Astrocyte (in vitro differentiated cells and primary cell): ENCODE data around the gene TEPSIN. TPM values are rescaled to one million over a fixed set of nuclear protein-coding genes. Genes with fewer than 3 reads are reported as not detected.

ENCODE experiments used
- DNase-seq: peaks from one replicate; pipeline ENCODE4 v3.0.0-alpha.2; 2010; ENCODE audit warnings: low read depth
- FAIRE-seq: peaks from 2 replicates; lab custom pipeline; 2011; peaks lifted over from hg19 to GRCh38; lab: Jason Lieb, UNC
- H2AFZ ChIP-seq: 2 replicates; pipeline ENCODE4 v1.6.0; 2012; ENCODE audit warnings: low read depth, low read length, inconsistent platforms
- H3K27ac ChIP-seq: 2 replicates; pipeline ENCODE4 v1.5.1; 2011; ENCODE audit warnings: low read depth, low read length, inconsistent platforms
- H3K27me3 ChIP-seq: 2 replicates; pipeline ENCODE4 v1.6.0; 2011; ENCODE audit warnings: low read length, inconsistent platforms; ENCODE audit not compliant: insufficient read depth
- H3K36me3 ChIP-seq: 2 replicates; pipeline ENCODE4 v1.5.1; 2011; ENCODE audit warnings: low read length, inconsistent platforms; ENCODE audit not compliant: insufficient read depth
- H3K4me1 ChIP-seq: 2 replicates; pipeline ENCODE4 v1.5.1; 2011; ENCODE audit warnings: low read length, inconsistent platforms; ENCODE audit not compliant: insufficient read depth
- H3K4me2 ChIP-seq: 2 replicates; pipeline ENCODE4 v1.6.0; 2012; ENCODE audit warnings: low read length, inconsistent platforms
- H3K4me3 ChIP-seq: 2 replicates; pipeline ENCODE4 v1.5.1; 2011; ENCODE audit warnings: low read depth, mild to moderate bottlenecking, low read length, inconsistent platforms; ENCODE audit not compliant: insufficient read depth
- H3K79me2 ChIP-seq: 2 replicates; pipeline ENCODE4 v1.6.0; 2012; ENCODE audit warnings: mild to moderate bottlenecking, low read length, inconsistent platforms; ENCODE audit not compliant: insufficient read depth
- H3K9ac ChIP-seq: 2 replicates; pipeline ENCODE4 v1.6.0; 2012; ENCODE audit warnings: mild to moderate bottlenecking, low read length, inconsistent platforms
- H3K9me3 ChIP-seq: 2 replicates; pipeline ENCODE4 v1.5.1; 2012; ENCODE audit warnings: low read depth, mild to moderate bottlenecking, low read length, inconsistent platforms; ENCODE audit not compliant: insufficient read depth
- H4K20me1 ChIP-seq: 2 replicates; pipeline ENCODE4 v1.6.0; 2012; ENCODE audit warnings: low read length, inconsistent platforms; ENCODE audit not compliant: insufficient read depth
- H3K27ac Mint-ChIP-seq: one replicate; pipeline ENCODE4 v1.8.0; 2021; ENCODE audit warnings: mild to moderate bottlenecking, mixed read lengths; ENCODE audit not compliant: unreplicated experiment
- H3K27me3 Mint-ChIP-seq: one replicate; pipeline ENCODE4 v1.8.0; 2021; ENCODE audit warnings: low read depth, mixed read lengths; ENCODE audit not compliant: unreplicated experiment
- H3K36me3 Mint-ChIP-seq: one replicate; pipeline ENCODE4 v1.8.0; 2021; ENCODE audit warnings: low read depth, mixed read lengths; ENCODE audit not compliant: unreplicated experiment
- H3K4me1 Mint-ChIP-seq: one replicate; pipeline ENCODE4 v1.8.0; 2021; ENCODE audit warnings: low read depth, mixed read lengths; ENCODE audit not compliant: unreplicated experiment
- H3K4me3 Mint-ChIP-seq: one replicate; pipeline ENCODE4 v1.8.0; 2021; ENCODE audit warnings: mild to moderate bottlenecking, moderate library complexity, mixed read lengths; ENCODE audit not compliant: unreplicated experiment
- H3K9me3 Mint-ChIP-seq: one replicate; pipeline ENCODE4 v1.8.0; 2021; ENCODE audit warnings: mild to moderate bottlenecking, mixed read lengths; ENCODE audit not compliant: unreplicated experiment
- CTCF ChIP-seq: IDR thresholded peaks from 2 replicates; pipeline ENCODE4 v1.5.1; 2011; ENCODE audit warnings: low read depth, mild to moderate bottlenecking, inconsistent platforms, low read length, moderate library complexity; ENCODE audit not compliant: insufficient read depth
- EZH2 ChIP-seq: IDR thresholded peaks from 2 replicates; pipeline ENCODE4 v1.6.1; 2012; ENCODE audit warnings: mild to moderate bottlenecking, low read length, inconsistent platforms; ENCODE audit not compliant: insufficient read depth
- total RNA-seq: library from RNA; stranded (reverse); gene quantifications from 2 replicates; pipeline ENCODE4 v1.2.1, GENCODE V29; 2021

TEPSIN gene
- total RNA-seq, 1 donor from 2014 or later = 26.4 TPM

GRCh38 chr17:81252326-81252986 lies 13.6 kb upstream of the TEPSIN start:
- TF ChIP-seq EZH2 = no peak
- no peak for TF ChIP-seq CTCF
- Mint-ChIP-seq H3K9me3 (peaks cover 2% of the 10 kb centered on the region), H3K27ac (no peak overlapping the region), H3K36me3 (peaks cover 11% of the 10 kb centered on the region), H3K4me3 (no peak overlapping the region), H3K4me1 (peaks cover 4% of the 10 kb centered on the region), H3K27me3 (peaks cover 2% of the 10 kb centered on the region)
- Histone ChIP-seq H3K4me1 (peaks cover 15% of the 10 kb centered on the region), H3K9me3 (no peaks in the 10 kb centered on the region), H3K27me3 (no peaks in the 10 kb centered on the region), H3K36me3 (no peaks in the 10 kb centered on the region), H3K79me2 (peaks cover 8% of the 10 kb centered on the region), H2AFZ (no peak overlapping the region), H3K4me3 (no peak overlapping the region), H3K27ac (no peak overlapping the region), H4K20me1 (peaks cover 52% of the 10 kb centered on the region), H3K9ac (no peak overlapping the region), H3K4me2 (no peak overlapping the region)
- no peak for DNase-seq
- no peak for FAIRE-seq

- Mint-ChIP-seq H3K4me3 (no peak overlapping the region), H3K9me3 (peaks cover 2% of the 10 kb centered on the region), H3K36me3 (peaks cover 10% of the 10 kb centered on the region), H3K27me3 (no peaks in the 10 kb centered on the region), H3K4me1 (peaks cover 2% of the 10 kb centered on the region), H3K27ac (no peak overlapping the region)
- peaks cover 15% of the 10 kb centered on the region for H3K4me1 ChIP-seq
- no peak overlapping the region for H3K27ac ChIP-seq
- no peak overlapping the region for H2AFZ ChIP-seq
- H3K4me2 ChIP-seq = no peak overlapping the region
- DNase-seq = no peak
- FAIRE-seq = no peak
- H3K36me3 ChIP-seq = no peaks in the 10 kb centered on the region
- no peaks in the 10 kb centered on the region for H3K27me3 ChIP-seq
- H4K20me1 ChIP-seq = peaks cover 53% of the 10 kb centered on the region
- peaks cover 8% of the 10 kb centered on the region for H3K79me2 ChIP-seq
- no peaks in the 10 kb centered on the region for H3K9me3 ChIP-seq
- H3K4me3 ChIP-seq = no peak overlapping the region
- H3K9ac ChIP-seq = no peak overlapping the region
- no peak for TF ChIP-seq EZH2
- no peak for TF ChIP-seq CTCF
Observed at GRCh38 chr17:81251709-81252301, 12.9 kb upstream of the TEPSIN start.

- TF ChIP-seq CTCF (no peak), EZH2 (no peak)
- no peak overlapping the region for H3K27ac ChIP-seq
- H3K9me3 ChIP-seq = no peaks in the 10 kb centered on the region
- H3K4me1 ChIP-seq = peaks cover 12% of the 10 kb centered on the region
- H3K27me3 ChIP-seq = no peaks in the 10 kb centered on the region
- no peak overlapping the region for H3K4me3 Mint-ChIP-seq
- peaks cover 2% of the 10 kb centered on the region for H3K9me3 Mint-ChIP-seq
- H3K27me3 Mint-ChIP-seq = no peaks in the 10 kb centered on the region
- H3K79me2 ChIP-seq = peaks cover 8% of the 10 kb centered on the region
- no peak overlapping the region for H3K9ac ChIP-seq
- FAIRE-seq (no peak), DNase-seq (no peak)
- peaks cover 2% of the 10 kb centered on the region for H3K4me1 Mint-ChIP-seq
- H3K36me3 ChIP-seq = no peaks in the 10 kb centered on the region
- no peak overlapping the region for H3K4me2 ChIP-seq
- H4K20me1 ChIP-seq = peaks cover 50% of the 10 kb centered on the region
- H3K36me3 Mint-ChIP-seq = peaks cover 9% of the 10 kb centered on the region
- no peak overlapping the region for H2AFZ ChIP-seq
- no peak overlapping the region for H3K4me3 ChIP-seq
- H3K27ac Mint-ChIP-seq = no peak overlapping the region
Observed at GRCh38 chr17:81251094-81251708, 12.3 kb upstream of the TEPSIN start.
